ENCODE measurements around the gene PPA2. TPM values are rescaled to one million over a fixed set of nuclear protein-coding genes. Genes with fewer than 3 reads are reported as not detected.

Gene PPA2
- total RNA-seq, 1 experiment from 2014 or later = 76.4 TPM

- H3K9me3 Mint-ChIP-seq = peaks cover 5 to 6% of the 10 kb centered on the region in 2 experiments; a peak in 3 of 5 replicates
- Histone ChIP-seq H3K14ac (ENCODE audit: insufficient read depth, low read length) (no peak overlapping the region), H3K18ac (ENCODE audit: insufficient read length, low read depth, low read length) (no peak overlapping the region), H3K56ac (ENCODE audit: insufficient read length, low read depth, low read length) (no peak overlapping the region), H2BK5ac (ENCODE audit: insufficient read length, low read length) (no peak overlapping the region), H3K23ac (ENCODE audit: insufficient read length, low read depth, low read length) (no peak overlapping the region), H4K20me1 (ENCODE audit: control insufficient read depth, insufficient read depth, insufficient read length) (no peaks in the 10 kb centered on the region), H3K4me2 (ENCODE audit: insufficient read depth, insufficient read length, low read length) (no peak overlapping the region), H3K23me2 (ENCODE audit: insufficient read length, low read depth, low read length, poor library complexity, severe bottlenecking) (no peaks in the 10 kb centered on the region), H3K27ac (ENCODE audit: insufficient read length, low read depth, low read length) (no peak overlapping the region), H3K4ac (ENCODE audit: low read depth, low read length) (no peak overlapping the region), H3K9ac (ENCODE audit: extremely low read depth, insufficient read length, low read length) (no peak overlapping the region), H2BK12ac (ENCODE audit: insufficient read length, low read depth, low read length) (no peak overlapping the region), H3K9me3 (ENCODE audit: control insufficient read depth, low read depth, low read length) (no peaks in the 10 kb centered on the region), H2BK15ac (ENCODE audit: low read depth, low read length) (no peak overlapping the region), H4K8ac (replicated peaks; ENCODE audit: insufficient read length, low read depth, low read length) (no peak overlapping the region), H4K5ac (ENCODE audit: insufficient read length, low read depth, low read length) (no peak overlapping the region), H2AFZ (ENCODE audit: low read length) (no peak overlapping the region), H2BK20ac (ENCODE audit: low read depth, low read length, poor library complexity, severe bottlenecking) (no peak overlapping the region), H3K79me1 (ENCODE audit: insufficient read depth, low read depth, low read length, poor library complexity, severe bottlenecking) (peaks cover 3% of the 10 kb centered on the region), H3K79me2 (ENCODE audit: insufficient read depth, low read length) (no peaks in the 10 kb centered on the region), H2AK5ac (ENCODE audit: insufficient read length, low read length) (no peak overlapping the region), H3K4me1 (ENCODE audit: insufficient read depth, low read length) (no peaks in the 10 kb centered on the region), H3T11ph (ENCODE audit: low read length) (no peak overlapping the region), H4K91ac (ENCODE audit: insufficient read length, low read depth, low read length) (no peak overlapping the region), H3K27me3 (ENCODE audit: insufficient read depth, low read length) (no peaks in the 10 kb centered on the region), H2BK120ac (ENCODE audit: low read depth, low read length, poor library complexity, severe bottlenecking) (no peak overlapping the region)
- H3K4me1 Mint-ChIP-seq = no peaks in the 10 kb centered on the region
- H3K27me3 Mint-ChIP-seq (ENCODE audit: low read depth) = no peaks in the 10 kb centered on the region
- TF ChIP-seq CTCF (conservative IDR thresholded peaks at IDR 0.05) = no peak
- H3K36me3 Mint-ChIP-seq (ENCODE audit: insufficient read depth in 1 of 3, low read depth in 3 of 3) = peaks cover 20 to 37% (median 35%) of the 10 kb centered on the region in 3 experiments
- DNase-seq = no peak
- no CpG with 5 or more reads among the region's 3 CpGs for WGBS (ENCODE audit: extremely low coverage, insufficient read length, low lambda C conversion rate)
- H3K4me3 Mint-ChIP-seq = no peak overlapping the region
- H3K27ac Mint-ChIP-seq = no peak overlapping the region
Observed at GRCh38 chr4:105422207-105422920, 51.5 kb downstream of the PPA2 start.

Measured in H9 (cell line).